Caco-2 (cell line): ENCODE results near the gene PER2. TPM values are rescaled to one million over a fixed set of nuclear protein-coding genes. Genes with fewer than 3 reads are reported as not detected.
A peak's percentile ranks its signal among the peaks of the same experiment; 100 is the strongest.

ENCODE experiments used
- BruUV-seq: library from RNA; stranded (reverse); fragments of 400-500 nt; replicated peaks from 2 replicates; lab custom pipeline; 2021; lab: Mats Ljungman, UMichigan
- CTCF ChIA-PET: fragments of 300-600 bp; sonication (Branson Sonifier 250); formaldehyde crosslinking; loops from one replicate; lab custom pipeline; 2022; ENCODE audit warnings: antibody characterized with exemption; lab: Charles Lee
- POLR2A ChIA-PET: fragments of 300-600 bp; sonication (Branson Sonifier 250); formaldehyde crosslinking; loops from one replicate; lab custom pipeline; 2022; ENCODE audit warnings: antibody characterized with exemption; lab: Charles Lee
- DNase-seq, 2 experiments: peaks; one replicate each; pipeline versions ENCODE4 v3.0.0 to v3.0.0-alpha.2; 2020 to 2022
- H3K27me3 ChIP-seq: replicated peaks from 2 replicates; pipeline ENCODE4 v1.6.0; 2011; ENCODE audit warnings: low read length; ENCODE audit not compliant: control insufficient read depth, insufficient read depth
- H3K36me3 ChIP-seq: 2 replicates; pipeline ENCODE4 v1.5.1; 2011; ENCODE audit warnings: low read length; ENCODE audit not compliant: control insufficient read depth, insufficient read depth
- H3K4me1 ChIP-seq: fragments of 250-450 bp; sonication (Bioruptor Pico); 2 replicates; pipeline ENCODE4 v1.5.1; 2020; ENCODE audit warnings: mild to moderate bottlenecking
- H3K4me3 ChIP-seq: 2 replicates; pipeline ENCODE4 v1.5.1; 2011; ENCODE audit warnings: low read depth, mild to moderate bottlenecking, control low read depth, low read length
- H3K9me3 ChIP-seq: fragments of 250-450 bp; sonication (Bioruptor Pico); 2 replicates; pipeline ENCODE4 v1.5.1; 2020; ENCODE audit warnings: mild to moderate bottlenecking, moderate library complexity
- H3K27ac Mint-ChIP-seq: one replicate; pipeline ENCODE4 v1.8.0; 2022; ENCODE audit warnings: mixed read lengths; ENCODE audit not compliant: unreplicated experiment
- H3K27me3 Mint-ChIP-seq: one replicate; pipeline ENCODE4 v1.8.0; 2022; ENCODE audit warnings: mixed read lengths; ENCODE audit not compliant: insufficient read depth, unreplicated experiment
- H3K36me3 Mint-ChIP-seq: one replicate; pipeline ENCODE4 v1.8.0; 2022; ENCODE audit warnings: mild to moderate bottlenecking, mixed read lengths; ENCODE audit not compliant: insufficient read depth, unreplicated experiment
- H3K4me1 Mint-ChIP-seq: one replicate; pipeline ENCODE4 v1.8.0; 2022; ENCODE audit warnings: low read depth, mixed read lengths; ENCODE audit not compliant: unreplicated experiment
- H3K4me3 Mint-ChIP-seq: one replicate; pipeline ENCODE4 v1.8.0; 2022; ENCODE audit warnings: mild to moderate bottlenecking, moderate library complexity, mixed read lengths; ENCODE audit not compliant: unreplicated experiment
- H3K9me3 Mint-ChIP-seq: one replicate; pipeline ENCODE4 v1.8.0; 2022; ENCODE audit warnings: mixed read lengths; ENCODE audit not compliant: unreplicated experiment
- CTCF ChIP-seq, 2 experiments: fragments of 200-600 bp in 1 of 2; IDR thresholded peaks; 1 replicate in 1 of 2; 2 replicates in 1 of 2; pipeline versions ENCODE4 v1.5.1 to v1.8.0; 2011 to 2022; ENCODE audit warnings: antibody characterized with exemption in 1 of 2, control low read depth in 1 of 2, inconsistent platforms in 1 of 2, low read depth in 1 of 2, low read length in 1 of 2, mild to moderate bottlenecking in 1 of 2, moderate library complexity in 1 of 2; ENCODE audit not compliant: insufficient read depth in 1 of 2, severe bottlenecking in 1 of 2, unreplicated experiment in 1 of 2
- intact Hi-C: fragments of 100-400 bp; cut with micrococcal nuclease; formaldehyde crosslinking; loops from one replicate; pipeline ENCODE4 v1.10.0; 2022; ENCODE audit not compliant: unreplicated experiment
- total RNA-seq: library from RNA; stranded (reverse); gene quantifications from 2 replicates; pipeline ENCODE4 v1.2.3, GENCODE V29; 2022

PER2 gene
- total RNA-seq, 1 experiment from 2014 or later: 12.2 TPM

- intact Hi-C loops: no loop called here
- no peak overlapping the region for H3K27ac Mint-ChIP-seq
- Histone ChIP-seq H3K27me3 (no peaks in the 10 kb centered on the region), H3K9me3 (no peaks in the 10 kb centered on the region), H3K36me3 (no peaks in the 10 kb centered on the region; the same call in none of the 2 replicates), H3K4me1 (peaks cover 5% of the 10 kb centered on the region), H3K4me3 (no peak overlapping the region)
- H3K9me3 Mint-ChIP-seq: no peaks in the 10 kb centered on the region
- BruUV-seq: no TSS peak
- H3K27me3 Mint-ChIP-seq: no peaks in the 10 kb centered on the region
- H3K4me1 Mint-ChIP-seq: no peaks in the 10 kb centered on the region
- TF ChIP-seq CTCF (IDR thresholded peaks at IDR 0.05; ENCODE audit: insufficient read depth in 1 of 2, low read depth in 1 of 2, low read length in 1 of 2, severe bottlenecking in 1 of 2, unreplicated experiment in 1 of 2): no peak
- no peak overlapping the region for H3K4me3 Mint-ChIP-seq
- no peak for DNase-seq
- H3K36me3 Mint-ChIP-seq: peaks cover 13% of the 10 kb centered on the region
- CTCF ChIA-PET: no interaction called here
- POLR2A ChIA-PET: no interaction called here
These were observed 30.4 kb downstream of the PER2 start for GRCh38 chr2:238257786-238258700.

- intact Hi-C loops: loop anchor here (1.0 kb wide), 1 partner anchor 83 kb away; no protein-coding TSS in a partner anchor
- Histone ChIP-seq H3K36me3 (no peaks in the 10 kb centered on the region; the same call in none of the 2 replicates), H3K4me3 (no peak overlapping the region), H3K4me1 (no peaks in the 10 kb centered on the region), H3K27me3 (no peaks in the 10 kb centered on the region), H3K9me3 (no peaks in the 10 kb centered on the region)
- POLR2A ChIA-PET: no interaction called here
- TF ChIP-seq CTCF (IDR thresholded peaks at IDR 0.05; ENCODE audit: insufficient read depth in 1 of 2, low read depth in 1 of 2, low read length in 1 of 2, severe bottlenecking in 1 of 2, unreplicated experiment in 1 of 2): peak; percentile 85
- peak; percentile 86 for DNase-seq
- CTCF ChIA-PET: no interaction called here
- Mint-ChIP-seq H3K27me3 (no peaks in the 10 kb centered on the region), H3K9me3 (no peaks in the 10 kb centered on the region), H3K4me3 (no peak overlapping the region), H3K36me3 (peaks cover 16% of the 10 kb centered on the region), H3K27ac (no peak overlapping the region), H3K4me1 (no peaks in the 10 kb centered on the region)
- no TSS peak for BruUV-seq
These were observed 31.8 kb downstream of the PER2 start for GRCh38 chr2:238256594-238257104.

GRCh38 chr2:238256111-238256510 lies 32.3 kb downstream of the PER2 start:
- H3K4me3 Mint-ChIP-seq: no peak overlapping the region
- Histone ChIP-seq H3K36me3 (no peaks in the 10 kb centered on the region; the same call in none of the 2 replicates), H3K27me3 (no peaks in the 10 kb centered on the region), H3K9me3 (no peaks in the 10 kb centered on the region), H3K4me3 (no peak overlapping the region), H3K4me1 (no peaks in the 10 kb centered on the region)
- no peaks in the 10 kb centered on the region for H3K9me3 Mint-ChIP-seq
- no peak for TF ChIP-seq CTCF (IDR thresholded peaks at IDR 0.05; ENCODE audit: insufficient read depth in 1 of 2, low read depth in 1 of 2, low read length in 1 of 2, severe bottlenecking in 1 of 2, unreplicated experiment in 1 of 2)
- no peak overlapping the region for H3K27ac Mint-ChIP-seq
- no peaks in the 10 kb centered on the region for H3K4me1 Mint-ChIP-seq
- no peaks in the 10 kb centered on the region for H3K27me3 Mint-ChIP-seq
- no peak for DNase-seq
- H3K36me3 Mint-ChIP-seq: peaks cover 16% of the 10 kb centered on the region
- CTCF ChIA-PET: no interaction called here
- intact Hi-C loops: loop anchor here (1.0 kb wide), 1 partner anchor 83 kb away; no protein-coding TSS in a partner anchor
- no TSS peak for BruUV-seq
- POLR2A ChIA-PET: no interaction called here
